OCI-LY3 (cell line): Measurements from ENCODE around the gene CNTN5.

Experiments
- H2AFZ ChIP-seq: fragments of 200-600, 300-600 bp; shearing (Covaris generic); 2 replicates; pipeline ENCODE4 v1.6.0; 2014; ENCODE audit warnings: antibody characterized with exemption, low read depth, low read length
- H3K27ac ChIP-seq: fragments of 200-600, 300-600 bp; sonication (generic); 2 replicates; pipeline ENCODE4 v1.5.1; 2014; ENCODE audit warnings: mild to moderate bottlenecking, low read length, moderate library complexity, mixed read lengths
- H3K27me3 ChIP-seq: fragments of 200-600, 300-600 bp; sonication (generic); 2 replicates; pipeline ENCODE4 v1.6.1; 2014; ENCODE audit warnings: low read depth, low read length, mixed read lengths
- H3K36me3 ChIP-seq: fragments of 200-600, 300-600 bp; sonication (generic); replicated peaks from 2 replicates; pipeline ENCODE3; 2014; ENCODE audit warnings: low read depth, low read length, mixed read lengths
- H3K4me1 ChIP-seq: fragments of 300-600, 200-600 bp; sonication (generic); 2 replicates; pipeline ENCODE4 v1.6.1; 2014; ENCODE audit warnings: low read length, mixed read lengths
- H3K4me2 ChIP-seq: fragments of 200-600, 300-600 bp; sonication (generic); 2 replicates; pipeline ENCODE4 v1.6.1; 2014; ENCODE audit warnings: low read length, mixed read lengths
- H3K4me3 ChIP-seq: fragments of 300-600, 200-600 bp; sonication (generic); 2 replicates; pipeline ENCODE4 v1.5.1; 2014; ENCODE audit warnings: antibody characterized with exemption, mild to moderate bottlenecking, low read length, moderate library complexity
- H3K79me2 ChIP-seq: fragments of 300-600, 200-600 bp; shearing (Covaris generic); 2 replicates; pipeline ENCODE4 v1.6.1; 2014; ENCODE audit warnings: mild to moderate bottlenecking, low read length, mixed read lengths
- H3K9ac ChIP-seq: fragments of 300-600, 200-600 bp; shearing (Covaris generic); 2 replicates; pipeline ENCODE4 v1.6.0; 2014; ENCODE audit warnings: mild to moderate bottlenecking, low read length, moderate library complexity
- H3K9me3 ChIP-seq: fragments of 200-600, 300-600 bp; shearing (Covaris generic); 2 replicates; pipeline ENCODE4 v1.6.1; 2014; ENCODE audit warnings: low read length, mixed read lengths; ENCODE audit not compliant: insufficient read depth
- H4K20me1 ChIP-seq: fragments of 200-600, 300-600 bp; sonication (generic); 2 replicates; pipeline ENCODE4 v1.6.1; 2016; ENCODE audit warnings: low read length, mixed read lengths; ENCODE audit not compliant: insufficient read depth
- CTCF ChIP-seq: fragments of 200-600, 300-600 bp; sonication (generic); IDR thresholded peaks from 2 replicates; pipeline ENCODE4 v1.5.1; 2014; ENCODE audit warnings: antibody characterized with exemption, low read length, low read depth
- EZH2phosphoT487 ChIP-seq: fragments of 200-600 bp; shearing (Covaris generic); IDR thresholded peaks from 2 replicates; pipeline ENCODE4 v1.6.1; 2018; ENCODE audit warnings: antibody characterized with exemption, mixed run types, low read depth

Gene CNTN5

DNA sequence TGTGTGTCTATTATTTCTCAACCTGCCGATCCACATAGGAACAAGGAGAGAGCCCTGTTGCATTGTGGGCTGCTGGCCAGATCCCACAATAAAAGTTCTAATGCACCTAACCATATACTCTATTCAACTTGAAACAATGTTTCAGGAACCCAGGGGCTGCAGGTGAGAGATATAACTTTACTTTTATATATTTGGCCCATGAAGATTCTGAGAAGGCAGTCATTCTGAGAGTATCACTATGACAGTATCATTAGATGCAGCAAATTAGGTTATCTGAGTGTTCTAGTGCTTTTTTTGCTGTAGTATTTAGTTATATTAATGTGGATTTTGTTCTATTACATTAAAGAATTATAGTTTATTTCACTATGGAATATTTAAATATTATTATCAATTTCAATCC, 1011.2 kb downstream of the CNTN5 start:
- H3K4me1 ChIP-seq = peaks cover 34% of the 10 kb centered on the region
- no peaks in the 10 kb centered on the region for H4K20me1 ChIP-seq
- H2AFZ ChIP-seq = no peak overlapping the region
- H3K27ac ChIP-seq = peak overlapping the region; percentile 53
- H3K79me2 ChIP-seq = no peaks in the 10 kb centered on the region
- peaks cover 4% of the 10 kb centered on the region for H3K36me3 ChIP-seq
- no peak overlapping the region for H3K9ac ChIP-seq
- H3K4me3 ChIP-seq = no peak overlapping the region; the same call in 1 of the 2 replicates
- no peaks in the 10 kb centered on the region for H3K9me3 ChIP-seq
- no peaks in the 10 kb centered on the region for H3K27me3 ChIP-seq
- TF ChIP-seq EZH2phosphoT487 (no peak), CTCF (no peak)
- peak overlapping the region; percentile 56 for H3K4me2 ChIP-seq

DNA sequence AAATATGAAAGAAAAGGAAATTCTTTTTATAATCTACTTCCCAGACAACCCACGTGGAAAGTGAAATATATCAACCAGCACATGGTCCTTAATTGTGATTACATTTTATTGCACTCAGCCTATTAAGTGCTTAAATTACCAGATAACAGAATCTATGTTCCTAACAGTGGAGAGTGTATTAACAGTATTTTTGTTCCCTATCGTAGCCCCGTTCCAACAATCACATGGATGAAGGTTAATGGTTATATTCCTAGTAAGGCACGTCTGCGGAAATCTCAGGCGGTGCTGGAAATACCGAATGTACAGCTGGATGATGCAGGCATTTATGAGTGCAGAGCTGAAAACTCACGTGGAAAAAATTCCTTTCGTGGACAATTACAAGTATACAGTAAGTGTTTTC, 1040.3 kb downstream of the CNTN5 start:
- Histone ChIP-seq H3K9ac (no peak overlapping the region), H3K27ac (no peak overlapping the region), H3K79me2 (no peaks in the 10 kb centered on the region), H2AFZ (no peak overlapping the region), H3K4me1 (no peaks in the 10 kb centered on the region), H3K9me3 (no peaks in the 10 kb centered on the region), H3K36me3 (no peaks in the 10 kb centered on the region), H3K4me2 (no peak overlapping the region), H4K20me1 (no peaks in the 10 kb centered on the region), H3K4me3 (no peak overlapping the region), H3K27me3 (no peaks in the 10 kb centered on the region)
- TF ChIP-seq EZH2phosphoT487 = no peak
- TF ChIP-seq CTCF = no peak

DNA sequence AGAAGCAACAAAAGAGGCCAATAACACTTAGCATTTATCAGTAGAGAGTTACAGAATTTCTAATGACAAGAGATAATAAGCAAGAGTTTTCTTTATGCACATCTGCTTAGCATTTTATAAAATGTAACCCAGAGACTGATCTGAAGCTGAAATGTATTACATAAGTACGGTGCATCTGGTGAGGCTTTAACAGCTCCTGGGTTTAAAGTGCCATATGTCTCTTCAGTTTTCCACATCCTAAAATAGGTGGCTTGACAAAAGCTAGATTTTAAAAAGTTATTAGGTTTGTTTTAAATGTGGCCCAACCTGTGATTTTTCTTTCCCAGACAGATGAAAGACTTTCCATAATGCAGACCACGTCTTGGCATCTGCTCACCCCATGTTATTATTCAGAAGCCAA, 1045.7 kb downstream of the CNTN5 start:
- Histone ChIP-seq H3K4me1 (no peaks in the 10 kb centered on the region), H2AFZ (no peak overlapping the region), H3K36me3 (no peaks in the 10 kb centered on the region), H4K20me1 (no peaks in the 10 kb centered on the region), H3K27ac (no peak overlapping the region), H3K9ac (no peak overlapping the region), H3K4me3 (no peak overlapping the region), H3K79me2 (no peaks in the 10 kb centered on the region), H3K4me2 (no peak overlapping the region), H3K27me3 (no peaks in the 10 kb centered on the region), H3K9me3 (no peaks in the 10 kb centered on the region)
- no peak for TF ChIP-seq EZH2phosphoT487
- TF ChIP-seq CTCF = no peak

DNA sequence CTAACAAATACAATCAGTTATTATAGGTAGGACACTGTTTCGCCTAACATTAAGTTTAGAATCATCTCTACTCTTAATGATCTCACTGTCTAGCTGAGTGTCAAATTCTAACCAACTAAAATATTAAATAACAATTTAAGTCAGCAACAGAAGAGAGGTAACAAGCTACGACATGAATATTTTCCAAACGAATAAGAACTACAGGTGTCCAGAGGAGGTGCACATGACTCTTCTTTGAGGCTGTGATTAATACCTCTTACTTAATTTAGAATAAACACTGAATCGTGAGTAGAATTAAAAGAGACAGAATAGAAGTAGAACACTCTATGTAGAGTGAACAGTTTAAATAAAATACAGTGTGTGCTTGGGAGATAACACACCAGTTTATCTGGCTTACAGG, 1047.4 kb downstream of the CNTN5 start:
- Histone ChIP-seq H3K4me2 (no peak overlapping the region), H3K27ac (no peak overlapping the region), H3K79me2 (no peaks in the 10 kb centered on the region), H3K4me3 (no peak overlapping the region), H3K27me3 (no peaks in the 10 kb centered on the region), H2AFZ (no peak overlapping the region), H3K9me3 (no peaks in the 10 kb centered on the region), H3K36me3 (no peaks in the 10 kb centered on the region), H3K9ac (no peak overlapping the region), H3K4me1 (no peaks in the 10 kb centered on the region), H4K20me1 (no peaks in the 10 kb centered on the region)
- TF ChIP-seq CTCF (no peak), EZH2phosphoT487 (no peak)
